Superior temporal gyrus (tissue), 1 donor: ENCODE results near the gene RASGRP3.
"Not testable (repeated sequence)": the region's sequence is repeated elsewhere in the genome, so short reads cannot be mapped to it uniquely, and the experiment has no call there.

Source experiments
- DNase-seq: peaks from one replicate; pipeline ENCODE4 v3.0.0-alpha.2; 2016; ENCODE audit errors: extremely low spot score

RASGRP3 gene, protein sequence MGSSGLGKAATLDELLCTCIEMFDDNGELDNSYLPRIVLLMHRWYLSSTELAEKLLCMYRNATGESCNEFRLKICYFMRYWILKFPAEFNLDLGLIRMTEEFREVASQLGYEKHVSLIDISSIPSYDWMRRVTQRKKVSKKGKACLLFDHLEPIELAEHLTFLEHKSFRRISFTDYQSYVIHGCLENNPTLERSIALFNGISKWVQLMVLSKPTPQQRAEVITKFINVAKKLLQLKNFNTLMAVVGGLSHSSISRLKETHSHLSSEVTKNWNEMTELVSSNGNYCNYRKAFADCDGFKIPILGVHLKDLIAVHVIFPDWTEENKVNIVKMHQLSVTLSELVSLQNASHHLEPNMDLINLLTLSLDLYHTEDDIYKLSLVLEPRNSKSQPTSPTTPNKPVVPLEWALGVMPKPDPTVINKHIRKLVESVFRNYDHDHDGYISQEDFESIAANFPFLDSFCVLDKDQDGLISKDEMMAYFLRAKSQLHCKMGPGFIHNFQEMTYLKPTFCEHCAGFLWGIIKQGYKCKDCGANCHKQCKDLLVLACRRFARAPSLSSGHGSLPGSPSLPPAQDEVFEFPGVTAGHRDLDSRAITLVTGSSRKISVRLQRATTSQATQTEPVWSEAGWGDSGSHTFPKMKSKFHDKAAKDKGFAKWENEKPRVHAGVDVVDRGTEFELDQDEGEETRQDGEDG

DNA sequence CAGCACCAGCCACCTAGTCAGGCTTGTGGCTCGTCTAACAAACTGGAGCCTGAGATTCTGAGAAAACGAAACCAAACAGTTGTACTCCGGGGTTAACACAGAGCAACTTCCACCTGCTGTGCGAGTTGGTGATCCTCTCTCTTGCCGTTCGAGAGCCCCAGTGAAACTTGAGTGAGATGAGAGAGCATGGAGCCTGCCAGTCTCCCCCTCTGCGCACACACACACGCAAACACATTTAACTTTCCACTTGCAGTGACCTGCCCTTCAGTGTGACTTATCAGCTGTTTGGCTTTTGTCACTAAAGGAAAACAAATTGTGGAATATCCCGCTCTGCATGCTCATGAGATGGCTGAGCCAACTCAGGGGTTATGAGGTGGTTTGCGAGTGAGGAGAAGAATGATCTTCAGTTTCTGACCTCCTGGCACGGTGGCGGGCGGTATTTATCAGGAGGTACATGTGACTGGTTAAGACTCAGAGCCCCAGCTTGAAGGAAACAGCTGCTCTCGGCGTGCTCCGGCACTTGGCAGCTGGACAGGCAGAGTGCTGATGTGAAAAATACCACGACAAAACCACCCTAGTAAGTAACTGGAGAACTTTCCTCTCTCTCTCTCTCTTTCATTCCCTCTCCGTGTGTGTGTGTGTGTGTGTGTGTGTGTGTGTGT is at the start of gene RASGRP3:
Gene RASGRP3 (plus strand): TSS at position 519 of the 662 bp plus-strand sequence. CDS start 38,488 bp downstream, outside the sequence.
- peak; percentile 88 for DNase-seq

DNA sequence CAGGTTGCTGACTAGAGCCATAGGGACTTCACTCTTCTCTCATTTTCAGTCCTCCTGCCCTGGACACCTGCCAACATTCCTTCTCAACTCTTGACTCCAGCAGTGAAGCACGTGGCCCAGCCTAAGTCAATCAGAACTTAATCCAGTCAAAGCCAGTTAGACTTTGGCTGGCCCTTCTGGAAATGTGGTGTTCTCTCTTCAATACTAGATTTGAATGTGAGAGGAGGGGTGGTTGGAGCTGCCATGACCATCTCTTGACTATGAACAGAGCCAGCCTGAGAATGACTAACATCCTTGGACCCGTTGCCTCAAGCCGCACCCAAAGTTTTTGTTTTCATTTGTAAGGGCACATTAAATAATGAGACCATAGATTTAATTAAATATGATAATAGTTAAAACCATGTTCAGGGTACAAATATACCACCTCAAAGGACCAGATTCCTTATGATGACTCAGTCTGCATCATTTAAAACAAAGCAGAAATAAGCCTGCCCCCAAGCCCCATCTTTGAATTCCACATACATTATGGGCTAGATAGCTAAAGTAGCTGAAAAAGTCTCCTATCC is 49.7 kb upstream of the RASGRP3 start:
- DNase-seq = no peak

DNA sequence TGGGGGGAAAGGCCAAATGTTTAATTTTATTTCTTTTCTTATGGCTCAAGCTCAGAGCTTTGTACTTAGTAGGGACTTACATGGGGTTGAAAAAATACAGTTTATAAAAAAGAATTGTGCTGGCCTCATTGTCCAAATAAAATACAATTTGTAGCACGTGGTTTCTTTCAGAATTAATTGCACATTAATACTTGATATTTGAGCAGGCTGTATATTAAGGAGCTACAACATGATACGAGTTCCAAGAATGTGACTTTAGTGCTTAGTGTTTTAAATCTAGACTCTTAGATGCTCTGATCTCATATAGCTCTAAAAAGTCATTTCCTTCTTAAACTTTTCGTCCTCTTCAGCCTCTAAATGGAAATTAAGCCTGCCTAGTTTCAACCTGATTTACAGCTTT is 46.4 kb upstream of the RASGRP3 start:
- no peak for DNase-seq

DNA sequence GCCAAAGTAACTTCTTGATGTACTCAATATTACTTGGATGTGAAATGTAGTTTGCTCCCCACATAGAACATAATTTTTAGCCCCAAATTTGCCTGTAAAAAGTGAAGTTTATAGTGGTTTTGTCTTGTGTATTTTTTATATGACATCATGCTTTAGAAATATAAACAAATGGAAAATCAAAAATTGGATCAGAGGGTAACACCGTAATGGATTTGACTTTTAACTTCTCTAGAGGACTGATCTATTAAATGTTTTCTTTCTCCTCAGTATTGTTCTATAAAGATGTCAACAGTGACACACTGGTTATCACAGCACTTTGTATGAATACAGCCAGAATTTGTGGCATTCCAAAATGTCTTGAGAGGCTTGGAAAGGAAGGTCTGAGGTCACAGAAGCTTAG is 45.6 kb upstream of the RASGRP3 start:
- no peak for DNase-seq

DNA sequence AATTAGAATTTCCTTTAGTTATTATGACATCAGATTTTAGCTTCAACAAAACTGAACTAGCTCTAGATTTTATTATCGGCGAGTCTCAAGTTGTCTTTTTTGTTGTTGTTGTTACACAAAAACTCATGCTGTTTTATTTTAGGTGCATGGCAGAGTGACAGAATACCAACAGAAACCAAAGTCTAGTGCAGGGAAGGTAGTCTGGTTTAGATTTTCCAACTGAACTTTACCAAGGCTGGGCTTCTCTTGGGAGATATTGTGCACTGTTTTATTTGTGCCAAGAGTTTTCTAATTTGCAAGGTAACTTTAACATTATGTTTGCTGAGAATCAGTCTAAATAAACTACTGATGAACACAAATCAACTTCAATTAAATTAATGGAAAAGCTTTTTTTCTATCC is 43.6 kb upstream of the RASGRP3 start:
- DNase-seq = no peak

DNA sequence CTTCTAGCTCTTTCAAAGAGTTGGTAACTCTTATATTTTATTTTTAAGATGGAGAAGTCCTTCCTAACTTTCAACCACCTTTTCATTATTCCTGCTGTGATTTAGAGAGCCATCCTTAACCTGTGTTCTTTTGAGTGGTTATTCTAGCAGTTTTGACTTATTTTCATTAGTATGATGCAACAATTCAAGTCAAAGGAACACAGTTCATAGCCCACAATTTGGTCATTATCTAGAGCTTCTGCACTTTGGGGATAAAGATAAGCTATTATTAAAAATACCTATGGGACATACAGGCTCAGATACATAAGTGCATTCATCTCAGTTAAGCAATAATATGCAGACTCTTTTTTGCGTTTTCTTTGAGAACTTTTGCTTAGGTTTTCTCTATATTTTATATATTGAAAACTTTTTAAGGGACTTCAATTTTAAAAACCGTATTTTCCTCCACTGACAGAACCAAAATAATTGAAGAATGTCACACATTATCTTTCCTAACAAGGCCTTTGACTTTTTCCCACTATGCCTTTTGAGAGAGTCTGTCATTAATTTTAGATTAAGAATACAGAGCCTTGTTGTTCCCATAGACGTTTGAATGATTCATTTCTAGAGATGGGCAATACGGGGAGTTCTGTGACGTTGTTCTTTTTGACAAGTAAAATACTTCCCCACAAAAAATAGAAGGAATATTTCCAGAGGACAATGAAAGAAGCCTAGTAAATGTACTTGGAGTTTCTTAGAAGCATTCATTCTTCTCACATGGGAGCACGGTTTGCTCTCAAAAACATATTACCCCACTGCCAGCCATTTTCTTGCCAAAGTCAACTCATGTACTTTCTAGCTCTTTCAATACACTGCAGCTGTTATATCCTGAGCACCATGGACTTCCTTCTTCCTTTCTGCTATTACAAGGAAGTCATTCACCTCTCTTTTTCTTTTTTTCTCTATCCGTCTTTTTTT is 42.9 kb upstream of the RASGRP3 start:
- DNase-seq = no peak

DNA sequence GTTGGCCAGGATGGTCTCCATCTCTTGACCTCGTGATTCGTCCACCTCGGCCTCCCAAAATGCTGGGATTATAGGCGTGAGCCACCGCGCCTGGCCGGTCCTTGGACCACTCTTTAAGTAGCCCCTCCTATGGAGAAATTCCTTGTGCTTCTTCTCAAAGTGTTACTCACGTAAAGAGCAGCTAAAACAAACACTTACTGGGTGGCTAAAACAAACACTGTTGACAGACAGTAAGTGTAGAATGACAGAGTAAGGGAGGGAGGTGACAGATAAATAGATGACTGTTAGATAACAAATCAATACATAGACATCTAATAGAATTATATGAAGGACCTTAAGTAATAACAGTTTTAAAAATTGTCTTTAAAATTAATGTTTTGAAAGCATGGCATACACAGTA is 40.9 kb upstream of the RASGRP3 start:
- DNase-seq = no peak

DNA sequence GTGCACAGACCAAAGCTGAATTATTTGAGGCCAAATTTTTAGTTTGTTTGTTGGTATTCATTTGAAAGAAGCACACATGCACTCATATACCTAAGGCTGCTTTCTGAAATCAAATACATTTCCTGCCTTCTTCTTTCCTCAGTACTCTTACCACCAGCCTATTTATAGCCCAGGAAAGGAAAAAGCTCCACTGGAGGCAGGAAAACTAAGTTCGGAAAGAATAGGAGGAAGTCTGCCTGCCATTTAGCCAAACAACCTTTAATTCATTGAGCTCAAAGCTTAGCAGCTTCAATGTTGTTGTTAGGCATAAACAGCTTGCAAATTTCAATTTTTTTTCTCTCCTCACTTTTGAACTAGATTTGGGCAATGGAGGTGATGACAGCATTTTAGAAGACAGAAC is 40.4 kb upstream of the RASGRP3 start:
- DNase-seq = no peak

DNA sequence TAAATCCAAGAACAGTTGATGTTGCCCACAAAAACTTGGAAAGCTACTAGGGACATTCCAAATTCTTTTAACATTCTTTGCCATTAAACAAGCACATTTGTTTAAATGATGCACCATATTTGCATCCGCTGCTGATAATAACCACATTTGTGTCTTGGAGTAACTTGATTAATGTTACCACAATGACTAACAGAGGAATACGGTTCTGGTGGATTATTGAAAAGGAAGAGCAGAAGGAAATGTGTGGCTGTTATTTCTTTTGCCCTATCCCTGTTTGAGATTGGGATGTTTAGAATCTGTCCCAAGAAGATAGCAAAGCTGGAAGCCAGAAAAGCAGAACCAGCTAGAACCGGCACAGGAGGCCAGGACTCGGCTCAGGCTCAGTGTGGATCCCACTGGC is 39.2 kb upstream of the RASGRP3 start:
- DNase-seq = no peak

DNA sequence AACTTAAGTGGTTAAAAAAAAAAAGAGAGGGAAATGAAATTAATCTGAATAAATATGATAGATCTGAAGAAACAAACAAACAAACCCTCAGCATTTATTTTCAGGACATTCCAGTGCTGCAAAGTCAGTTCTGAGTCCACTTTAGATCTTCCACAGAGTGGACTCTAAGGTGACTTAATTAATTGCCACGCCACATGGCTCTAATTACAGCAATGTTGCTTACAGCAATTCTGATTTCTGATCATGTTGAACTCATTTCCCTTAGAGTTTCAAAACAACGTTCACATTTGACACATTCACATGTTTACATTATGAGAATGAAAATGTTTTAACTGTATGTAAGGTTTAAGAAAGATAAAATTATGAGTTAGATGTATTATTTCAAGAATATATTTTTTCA is 38.6 kb upstream of the RASGRP3 start:
- no peak for DNase-seq

DNA sequence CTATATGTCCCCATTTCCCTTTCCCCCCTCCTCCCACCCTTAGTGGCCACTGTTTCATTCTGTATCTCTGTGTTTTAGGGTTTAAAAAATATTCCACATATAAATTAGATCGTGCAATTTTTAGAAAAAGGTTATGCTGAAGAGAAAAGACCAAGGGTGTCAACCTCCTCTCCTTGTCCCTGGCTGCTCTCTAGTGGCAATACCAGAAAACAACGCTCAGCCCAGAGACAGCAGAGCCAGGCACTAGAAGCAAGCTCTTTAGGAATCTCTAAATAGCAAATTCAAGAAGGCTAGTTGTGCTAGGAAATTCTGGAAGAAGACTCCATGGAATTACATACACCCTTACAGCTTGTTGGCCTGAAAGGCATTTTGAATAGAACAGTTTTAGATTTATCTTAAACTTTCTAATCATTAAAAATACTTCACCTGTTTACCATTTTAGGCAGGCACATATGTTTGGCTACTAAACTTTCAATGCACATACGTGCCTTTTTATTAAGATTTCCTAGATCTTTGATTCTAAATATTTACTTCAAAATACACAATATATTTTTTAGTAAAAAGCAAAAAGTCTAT is 35.1 kb upstream of the RASGRP3 start:
- peak; percentile 86 for DNase-seq

DNA sequence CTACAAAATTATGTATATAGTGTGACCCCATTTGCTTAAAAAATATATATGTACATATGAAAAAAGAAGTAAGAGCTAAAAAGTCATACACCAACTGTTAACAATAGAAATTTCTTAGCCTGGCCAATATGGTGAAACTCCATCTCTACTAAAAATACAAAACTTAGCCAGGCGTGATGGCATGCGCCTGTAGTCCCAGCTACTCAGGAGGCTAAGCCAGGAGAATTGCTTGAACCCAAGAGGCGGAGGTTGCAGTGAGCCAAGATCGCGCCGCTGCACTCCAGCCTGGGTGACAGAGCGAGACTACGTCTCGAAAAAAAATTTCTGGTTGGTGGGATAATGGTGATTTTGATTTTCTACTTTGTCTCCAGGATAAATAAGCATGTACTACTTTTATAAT is 34.4 kb upstream of the RASGRP3 start:
- not testable (repeated sequence) for DNase-seq

DNA sequence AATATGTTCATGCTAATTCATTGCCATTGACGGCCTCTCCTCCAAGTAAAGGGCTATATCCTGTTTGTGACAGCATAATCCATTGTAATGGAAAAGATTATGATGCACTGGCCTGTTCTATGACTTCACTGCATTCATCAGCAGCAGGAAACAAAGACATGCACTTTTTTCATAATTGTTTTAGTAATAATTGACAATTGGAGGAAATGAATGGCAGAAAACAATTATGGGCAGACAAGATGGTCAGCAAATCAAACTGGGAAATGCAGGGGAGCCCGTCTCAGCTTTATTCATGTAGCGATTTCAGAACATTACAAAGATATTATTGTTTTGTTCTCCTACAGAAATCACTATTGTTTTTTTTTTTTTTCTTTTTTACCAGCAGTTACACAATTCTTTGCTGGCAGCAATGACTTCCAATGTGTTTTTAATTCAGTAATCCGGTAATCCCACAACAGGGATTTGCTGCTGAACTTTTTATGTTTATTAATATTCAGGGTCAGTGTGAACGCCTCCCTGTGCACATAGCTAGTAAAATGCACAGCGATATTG is 33.8 kb upstream of the RASGRP3 start:
- peak; percentile 87 for DNase-seq

DNA sequence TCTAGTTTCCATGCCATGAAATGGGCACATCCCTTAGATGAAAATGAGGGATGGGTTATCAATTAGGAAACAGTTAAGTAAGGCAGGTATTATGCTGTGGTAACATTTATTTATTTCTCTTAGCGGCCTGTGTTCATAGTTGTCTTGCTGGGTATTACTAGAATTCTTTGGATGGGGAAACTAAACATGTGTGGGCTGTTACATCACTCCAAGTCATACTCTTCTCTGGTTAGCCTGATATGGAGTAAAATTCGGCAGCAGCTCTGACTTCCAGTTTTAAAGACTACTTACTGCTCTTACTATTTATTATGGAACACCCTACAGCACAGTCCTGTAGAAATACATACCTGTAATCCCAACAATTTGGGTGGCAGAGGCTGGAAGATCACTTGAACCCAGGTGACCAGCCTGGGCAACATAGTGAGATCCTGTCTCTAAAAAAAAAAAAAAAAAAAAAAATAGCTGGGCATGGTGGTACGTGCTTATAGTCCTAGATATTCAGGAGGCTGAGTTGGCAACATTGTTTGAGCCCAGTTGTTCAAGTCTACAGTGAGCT is 33.1 kb upstream of the RASGRP3 start:
- DNase-seq = no peak

DNA sequence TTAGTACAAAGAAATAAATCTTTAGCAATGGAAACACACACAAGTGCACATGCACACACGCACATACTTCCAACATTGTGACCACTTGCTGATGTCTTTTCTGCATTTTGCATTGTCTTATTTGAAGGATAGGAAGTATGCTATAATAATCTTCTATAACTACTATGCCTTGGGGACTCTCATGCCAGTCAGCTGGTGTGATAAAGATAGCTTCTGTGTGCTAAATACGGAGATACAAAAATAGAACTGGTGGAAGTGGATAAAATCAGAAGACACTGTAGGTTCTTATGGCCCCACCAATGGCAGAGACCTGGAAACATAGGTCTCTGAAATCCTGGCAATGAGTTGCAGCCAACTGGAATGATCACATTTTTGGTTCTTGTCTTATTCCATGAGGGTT is 31.5 kb upstream of the RASGRP3 start:
- no peak for DNase-seq

DNA sequence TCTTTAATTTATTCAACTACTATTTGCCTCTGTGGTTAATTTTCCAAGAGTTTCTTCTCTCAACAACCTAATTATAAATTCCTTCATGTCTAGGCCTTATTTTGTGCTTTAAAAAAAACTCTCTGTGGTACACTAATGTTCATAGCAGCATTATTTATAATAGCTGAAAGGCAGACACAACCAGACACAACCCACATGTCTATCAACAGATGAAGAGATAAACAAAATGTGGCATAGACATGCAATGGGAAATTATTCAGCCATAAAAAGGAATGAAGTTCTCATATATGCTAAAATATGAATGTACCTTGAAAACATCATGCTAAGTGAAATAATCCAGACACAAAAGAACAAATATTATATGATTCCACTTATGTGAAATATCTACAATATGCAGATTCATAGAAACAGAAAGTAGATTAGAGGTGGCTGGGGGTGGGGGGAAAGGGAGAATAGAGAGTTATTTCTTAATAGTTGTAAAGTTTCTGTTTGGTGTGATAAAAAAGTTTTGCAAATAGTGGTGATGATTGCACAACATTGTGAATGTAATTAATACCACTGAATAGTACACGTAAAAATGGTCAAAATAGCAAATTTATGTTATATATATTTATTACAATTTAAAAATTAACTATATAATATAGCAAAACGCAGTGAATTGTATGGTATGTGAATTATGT is 28.1 kb upstream of the RASGRP3 start:
- no peak for DNase-seq

DNA sequence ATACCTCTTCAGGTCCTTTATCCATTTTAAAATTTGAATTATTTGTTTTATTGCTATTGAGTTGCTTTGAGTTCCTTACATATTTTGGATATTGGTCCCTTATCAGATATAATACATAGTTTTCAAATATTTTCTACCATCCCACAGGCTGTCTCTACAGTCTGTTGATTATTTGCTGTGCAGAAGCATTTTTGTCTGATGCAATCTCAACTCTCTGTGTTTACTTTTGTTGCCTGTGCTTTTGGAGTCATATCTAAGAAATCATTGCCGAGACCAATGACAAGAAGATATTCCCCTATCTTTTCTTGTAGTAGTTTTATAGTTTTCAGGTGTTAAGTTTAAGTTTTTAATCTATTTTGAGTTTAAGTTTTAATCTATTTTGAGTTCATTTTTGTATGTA is 25.2 kb upstream of the RASGRP3 start:
- DNase-seq = no peak

DNA sequence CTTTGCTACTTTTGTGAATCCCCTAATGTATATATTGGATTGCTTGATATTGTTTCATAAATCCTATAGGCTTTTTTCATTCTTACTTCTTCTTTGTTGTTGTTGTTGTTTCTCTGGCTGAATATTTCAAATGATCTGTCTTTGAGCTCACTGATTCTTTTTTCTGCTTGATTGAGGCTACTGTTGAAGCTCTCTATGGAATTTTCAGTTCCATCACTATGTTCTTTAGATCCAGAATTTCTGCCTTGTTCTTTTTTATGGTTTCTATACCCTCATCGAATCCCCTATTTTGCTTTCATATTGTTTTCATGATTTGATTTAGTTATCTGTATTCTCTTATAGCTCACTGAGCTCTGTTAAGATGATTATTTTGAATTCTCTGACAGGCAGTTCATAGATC is 24.6 kb upstream of the RASGRP3 start:
- DNase-seq = no peak

DNA sequence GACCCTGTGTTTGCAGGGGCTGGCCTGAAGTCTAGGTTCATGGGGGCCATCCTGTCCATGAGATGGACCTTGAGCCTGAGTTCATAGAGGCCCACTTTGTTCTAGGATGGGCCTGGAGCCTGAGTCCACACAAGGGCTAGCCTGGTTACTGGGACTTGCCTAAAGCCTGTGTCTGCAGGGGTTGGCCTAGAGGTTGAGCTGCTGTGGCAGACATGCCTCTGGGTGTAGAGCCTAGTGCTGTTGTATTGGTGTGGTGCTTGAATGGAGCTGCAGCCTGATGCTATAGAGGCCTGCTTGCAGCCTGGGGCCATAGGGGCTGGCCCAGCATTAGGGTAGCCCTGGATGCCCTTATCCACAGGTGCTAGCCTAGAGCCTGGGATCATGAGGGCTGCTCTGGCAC is 23.9 kb upstream of the RASGRP3 start:
- no peak for DNase-seq
